ENCODE data around the gene PAM. TPM values are rescaled to one million over a fixed set of nuclear protein-coding genes. Genes with fewer than 3 reads are reported as not detected.
"Not testable (repeated sequence)": the region's sequence is repeated elsewhere in the genome, so short reads cannot be mapped to it uniquely, and the experiment has no call there.

The PAM gene
- total RNA-seq, 1 donor from 2014 or later: 135 TPM

DNA sequence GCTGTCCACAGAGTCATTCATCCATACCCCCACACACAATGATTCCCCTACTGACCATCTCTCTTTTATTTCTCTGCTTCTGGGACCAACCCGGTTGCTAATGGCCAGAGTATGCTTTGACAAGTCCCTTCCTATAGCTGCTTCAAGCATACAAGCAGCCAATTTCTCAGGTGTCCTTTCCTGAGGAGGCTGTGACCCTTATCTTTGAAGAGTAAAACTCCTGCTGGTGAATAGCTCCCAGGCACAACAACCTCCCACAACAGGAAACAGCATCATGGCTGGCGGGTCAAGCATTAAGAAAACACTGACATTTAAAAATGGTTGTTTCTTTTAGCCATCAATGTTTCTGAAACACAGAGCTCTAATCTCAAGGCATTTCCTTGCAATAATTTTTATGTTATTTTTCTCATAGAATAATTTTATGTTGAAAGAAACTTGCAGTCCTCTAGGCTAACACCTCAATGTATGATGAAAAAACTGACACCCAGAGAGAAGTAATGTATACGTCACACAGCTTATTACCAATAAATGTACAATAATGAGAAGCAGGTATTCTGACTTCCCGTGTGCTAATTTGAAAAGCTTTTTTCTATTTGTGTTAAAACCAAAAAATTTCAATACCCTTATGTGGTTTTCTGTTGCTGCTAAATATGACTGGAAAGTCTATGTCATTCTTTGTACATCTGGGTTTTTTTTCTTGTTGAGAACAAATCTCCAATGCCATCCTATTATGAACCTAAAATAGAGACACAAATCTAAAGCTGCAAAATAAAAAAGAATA is 7.5 kb upstream of the PAM start:
- Mint-ChIP-seq H3K9me3 (no peaks in the 10 kb centered on the region), H3K36me3 (no peaks in the 10 kb centered on the region), H3K27ac (no peak overlapping the region), H3K27me3 (peaks cover 3% of the 10 kb centered on the region), H3K4me3 (no peak overlapping the region), H3K4me1 (ENCODE audit: unreplicated experiment) (peaks cover 16% of the 10 kb centered on the region)
- TF ChIP-seq, protein P1, sequence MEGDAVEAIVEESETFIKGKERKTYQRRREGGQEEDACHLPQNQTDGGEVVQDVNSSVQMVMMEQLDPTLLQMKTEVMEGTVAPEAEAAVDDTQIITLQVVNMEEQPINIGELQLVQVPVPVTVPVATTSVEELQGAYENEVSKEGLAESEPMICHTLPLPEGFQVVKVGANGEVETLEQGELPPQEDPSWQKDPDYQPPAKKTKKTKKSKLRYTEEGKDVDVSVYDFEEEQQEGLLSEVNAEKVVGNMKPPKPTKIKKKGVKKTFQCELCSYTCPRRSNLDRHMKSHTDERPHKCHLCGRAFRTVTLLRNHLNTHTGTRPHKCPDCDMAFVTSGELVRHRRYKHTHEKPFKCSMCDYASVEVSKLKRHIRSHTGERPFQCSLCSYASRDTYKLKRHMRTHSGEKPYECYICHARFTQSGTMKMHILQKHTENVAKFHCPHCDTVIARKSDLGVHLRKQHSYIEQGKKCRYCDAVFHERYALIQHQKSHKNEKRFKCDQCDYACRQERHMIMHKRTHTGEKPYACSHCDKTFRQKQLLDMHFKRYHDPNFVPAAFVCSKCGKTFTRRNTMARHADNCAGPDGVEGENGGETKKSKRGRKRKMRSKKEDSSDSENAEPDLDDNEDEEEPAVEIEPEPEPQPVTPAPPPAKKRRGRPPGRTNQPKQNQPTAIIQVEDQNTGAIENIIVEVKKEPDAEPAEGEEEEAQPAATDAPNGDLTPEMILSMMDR (conservative IDR thresholded peaks at IDR 0.05): no peak
- DNase-seq (ENCODE audit: extremely low spot score, unreplicated experiment): no peak

DNA sequence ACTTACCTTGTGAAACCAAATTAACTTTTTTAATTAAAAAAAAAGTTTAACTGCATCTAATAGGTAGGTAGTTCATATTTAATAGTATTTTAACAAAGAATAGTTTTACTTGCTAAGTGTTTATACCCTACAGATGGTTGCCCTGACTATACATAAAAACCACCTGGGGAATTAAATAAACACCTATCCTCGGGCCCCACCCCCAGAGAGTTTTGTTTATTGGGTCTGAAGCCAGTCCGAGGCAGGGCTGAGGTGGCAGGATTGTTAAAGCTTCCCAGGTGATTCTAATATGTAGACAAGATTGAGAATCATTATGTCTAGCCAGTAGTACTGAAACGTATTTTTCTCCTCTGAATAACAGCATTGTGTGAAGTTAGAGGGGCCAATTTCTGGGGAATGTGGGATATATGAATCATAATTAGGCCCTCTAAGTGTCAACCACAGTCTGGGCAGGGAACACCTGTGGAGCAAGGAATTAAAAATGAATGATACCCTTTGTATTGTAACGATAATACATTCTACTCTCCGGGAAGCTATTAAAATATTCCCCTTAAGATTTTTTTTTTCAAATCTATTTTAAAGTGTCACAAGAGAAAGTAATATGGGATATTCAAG is 5.6 kb upstream of the PAM start:
- DNase-seq (ENCODE audit: extremely low spot score, unreplicated experiment): no peak
- H3K9me3 Mint-ChIP-seq: no peaks in the 10 kb centered on the region
- no peaks in the 10 kb centered on the region for H3K36me3 Mint-ChIP-seq
- no peak overlapping the region for H3K4me3 Mint-ChIP-seq
- peaks cover 21% of the 10 kb centered on the region for H3K27me3 Mint-ChIP-seq
- TF ChIP-seq, protein P1 (conservative IDR thresholded peaks at IDR 0.05): no peak
- H3K4me1 Mint-ChIP-seq (ENCODE audit: unreplicated experiment): peaks cover 21% of the 10 kb centered on the region
- H3K27ac Mint-ChIP-seq: no peak overlapping the region

DNA sequence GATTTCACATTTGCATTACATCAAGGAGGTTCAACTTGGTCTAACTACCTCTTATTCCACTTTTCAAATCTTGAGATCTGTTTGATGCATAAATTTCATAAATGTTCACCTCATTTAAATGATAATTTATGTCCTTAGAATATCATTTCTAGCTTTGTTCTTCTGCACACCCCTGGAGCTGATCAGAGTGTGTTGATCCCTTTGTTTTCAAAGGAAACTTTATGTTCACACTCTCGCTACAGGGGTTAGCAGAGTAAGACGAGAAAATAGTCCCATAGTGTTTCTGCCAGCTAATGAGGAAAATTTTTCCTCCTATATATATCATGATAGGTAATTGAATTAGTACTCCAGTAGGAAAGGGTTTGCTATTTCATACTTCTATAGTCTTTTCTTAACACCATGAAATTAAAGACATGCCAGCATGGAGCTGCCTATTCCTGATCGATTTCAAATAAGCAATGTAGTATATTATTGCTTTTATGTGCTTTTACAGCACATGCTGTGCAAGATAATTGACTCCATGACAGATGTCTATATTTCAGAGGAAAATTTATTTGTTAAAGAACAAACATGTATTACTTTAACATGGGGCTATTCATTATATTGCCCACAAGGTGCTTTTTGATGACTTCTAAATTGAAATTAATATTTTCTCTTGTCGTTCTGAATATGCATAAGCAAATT is 4.8 kb upstream of the PAM start:
- peaks cover 23% of the 10 kb centered on the region for H3K4me1 Mint-ChIP-seq (ENCODE audit: unreplicated experiment)
- peaks cover 24% of the 10 kb centered on the region for H3K27me3 Mint-ChIP-seq
- TF ChIP-seq, protein P1 (conservative IDR thresholded peaks at IDR 0.05): no peak
- no peak overlapping the region for H3K4me3 Mint-ChIP-seq
- no peak overlapping the region for H3K27ac Mint-ChIP-seq
- no peak for DNase-seq (ENCODE audit: extremely low spot score, unreplicated experiment)
- H3K9me3 Mint-ChIP-seq: no peaks in the 10 kb centered on the region
- no peaks in the 10 kb centered on the region for H3K36me3 Mint-ChIP-seq

DNA sequence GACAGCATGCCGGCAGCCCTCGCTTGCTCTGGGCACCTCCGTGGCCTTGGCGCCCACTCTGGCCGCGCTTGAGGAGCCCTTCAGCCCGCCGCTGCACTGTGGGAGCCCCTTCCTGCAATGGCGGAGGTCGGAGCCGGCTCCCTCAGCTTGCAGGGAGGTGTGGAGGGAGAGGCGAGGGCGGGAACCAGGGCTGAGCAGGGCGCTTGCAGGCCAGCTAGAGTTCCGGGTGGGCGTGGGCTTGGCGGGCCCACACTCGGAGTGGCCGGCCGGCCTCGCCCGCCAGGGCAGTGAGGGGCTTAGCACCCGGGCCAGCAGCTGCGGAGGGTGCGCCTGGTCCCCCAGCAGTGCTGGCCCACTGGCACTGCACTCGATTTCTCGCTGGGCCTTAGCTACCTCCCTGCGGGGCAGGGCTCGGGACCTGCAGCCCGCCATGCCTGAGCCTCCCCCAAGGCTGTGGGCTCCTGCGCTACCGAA is 3.2 kb upstream of the PAM start:
- not testable (repeated sequence) for DNase-seq (ENCODE audit: extremely low spot score, unreplicated experiment); H3K36me3 Mint-ChIP-seq; H3K4me3 Mint-ChIP-seq; H3K9me3 Mint-ChIP-seq; H3K27ac Mint-ChIP-seq
- Mint-ChIP-seq H3K4me1 (ENCODE audit: unreplicated experiment) (peaks cover 28% of the 10 kb centered on the region), H3K27me3 (peaks cover 31% of the 10 kb centered on the region)

DNA sequence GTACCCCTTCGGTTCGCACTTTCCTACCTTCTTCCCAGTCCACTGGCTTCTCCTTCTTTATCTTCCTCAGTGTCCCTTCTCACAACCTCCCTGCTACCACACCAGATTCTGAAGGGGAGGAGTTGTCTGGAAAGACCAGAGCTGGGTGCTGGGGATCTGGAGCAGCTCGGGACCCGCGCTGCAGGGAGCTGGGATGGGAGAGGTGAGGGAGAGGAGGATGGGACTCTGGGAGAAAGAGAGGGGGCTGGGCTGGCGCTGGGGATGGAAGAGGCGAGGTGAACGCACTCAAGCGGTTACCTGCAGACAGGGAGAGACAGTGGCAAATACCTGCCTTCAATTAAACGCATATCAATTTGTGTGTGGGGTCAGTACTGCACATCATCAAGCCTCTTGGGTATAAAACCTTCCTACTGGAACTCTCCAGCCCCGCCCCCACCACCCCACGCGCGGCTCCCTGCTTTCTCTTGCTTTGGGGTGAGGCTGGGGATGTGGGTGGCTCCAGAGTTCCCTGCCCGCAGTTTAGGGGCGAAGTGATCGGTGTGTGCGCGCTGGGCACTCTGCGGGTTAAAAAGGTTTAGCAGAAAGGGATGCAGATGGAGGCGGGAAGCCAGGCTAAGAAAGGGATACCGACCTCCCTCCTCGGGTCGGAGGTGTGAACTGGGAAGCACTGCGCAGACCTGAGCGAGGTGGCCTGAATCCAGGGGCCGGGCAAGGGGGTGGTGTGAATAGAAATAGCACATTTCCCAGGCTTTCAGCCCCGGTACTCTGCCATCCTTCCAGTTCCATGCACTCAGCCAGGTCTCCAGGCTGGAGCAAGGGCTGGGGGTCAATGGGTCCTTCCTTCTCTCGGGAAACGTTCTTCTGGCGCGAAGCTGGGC is 977 bp upstream of the PAM start:
- Mint-ChIP-seq H3K4me1 (ENCODE audit: unreplicated experiment) (peaks cover 20% of the 10 kb centered on the region), H3K36me3 (no peaks in the 10 kb centered on the region), H3K27ac (peak overlapping the region; percentile 69), H3K4me3 (peak overlapping the region; percentile 89), H3K9me3 (no peaks in the 10 kb centered on the region), H3K27me3 (peaks cover 28% of the 10 kb centered on the region)
- DNase-seq (ENCODE audit: extremely low spot score, unreplicated experiment): no peak
- TF ChIP-seq, protein P1 (conservative IDR thresholded peaks at IDR 0.05): no peak
